ENCODE measurements around the gene ATP6V0B.

Gene ATP6V0B

GRCh38 chr1:43983253-43983899 is 8.6 kb downstream of the ATP6V0B start:
- FAIRE-seq, result peak; percentile 9
- no peak for DNase-seq (ENCODE audit: low spot score)

GRCh38 chr1:43984855-43985254 is 10.1 kb downstream of the ATP6V0B start:
- FAIRE-seq (no peak), DNase-seq (ENCODE audit: low spot score) (no peak)

- no peak for DNase-seq (ENCODE audit: low spot score)
- FAIRE-seq, result no peak
These were observed 11.3 kb downstream of the ATP6V0B start for GRCh38 chr1:43985984-43986595.

GRCh38 chr1:43986712-43987111 is 12.0 kb downstream of the ATP6V0B start:
- no peak for DNase-seq (ENCODE audit: low spot score)
- no peak for FAIRE-seq

- FAIRE-seq (no peak), DNase-seq (ENCODE audit: low spot score) (no peak)
These were observed 12.6 kb downstream of the ATP6V0B start for GRCh38 chr1:43987159-43987902.

GRCh38 chr1:43990271-43991199 is 15.8 kb downstream of the ATP6V0B start:
- FAIRE-seq (peak; percentile 35), DNase-seq (ENCODE audit: low spot score) (no peak)

- FAIRE-seq (no peak), DNase-seq (ENCODE audit: low spot score) (no peak)
These were observed 16.4 kb downstream of the ATP6V0B start for GRCh38 chr1:43991200-43991475.

GRCh38 chr1:43991476-43992231 is 16.9 kb downstream of the ATP6V0B start, which contains the start of gene CCDC24:
CCDC24 (plus strand) TSS chr1:43991599; CDS start chr1:43991879, 280 bp downstream.
- FAIRE-seq (peak; percentile 70), DNase-seq (ENCODE audit: low spot score) (peak; percentile 92)

GRCh38 chr1:43992232-43992995 is 17.7 kb downstream of the ATP6V0B start:
- FAIRE-seq (peak; percentile 48), DNase-seq (ENCODE audit: low spot score) (no peak)

GRCh38 chr1:43993206-43993914 is 18.6 kb downstream of the ATP6V0B start:
- no peak for DNase-seq (ENCODE audit: low spot score)
- FAIRE-seq, result no peak

GRCh38 chr1:43994071-43994470 is 19.3 kb downstream of the ATP6V0B start:
- no peak for DNase-seq (ENCODE audit: low spot score)
- FAIRE-seq, result no peak

GRCh38 chr1:43994794-43995790 is 20.3 kb downstream of the ATP6V0B start:
- DNase-seq (ENCODE audit: low spot score) (peak; percentile 68), FAIRE-seq (no peak)

- FAIRE-seq, result no peak
- no peak for DNase-seq (ENCODE audit: low spot score)
These were observed 21.4 kb downstream of the ATP6V0B start for GRCh38 chr1:43995984-43996732.

- DNase-seq (ENCODE audit: low spot score) (no peak), FAIRE-seq (no peak)
These were observed 22.0 kb downstream of the ATP6V0B start for GRCh38 chr1:43996733-43997115.

GRCh38 chr1:43997295-43997999 is 22.7 kb downstream of the ATP6V0B start:
- no peak for DNase-seq (ENCODE audit: low spot score)
- FAIRE-seq, result peak; percentile 30

- no peak for DNase-seq (ENCODE audit: low spot score)
- peak; percentile 13 for FAIRE-seq
These were observed 23.2 kb downstream of the ATP6V0B start for GRCh38 chr1:43998000-43998378.

- DNase-seq (ENCODE audit: low spot score) (no peak), FAIRE-seq (no peak)
These were observed 24.7 kb downstream of the ATP6V0B start for GRCh38 chr1:43999455-43999854.
